Stimulated activated CD4-positive, alpha-beta T cell treated with anti-CD3 and anti-CD28 coated beads, Interleukin-15, amount 100 ng/mL, for 48 hours (primary cell): ENCODE results near the gene ADARB2.

Experiments
- DNase-seq, 2 donors: peaks; one replicate each; pipeline ENCODE4 v3.0.0-alpha.2; 2020; ENCODE audit warnings: low read depth in 2 of 2

Gene ADARB2

DNA sequence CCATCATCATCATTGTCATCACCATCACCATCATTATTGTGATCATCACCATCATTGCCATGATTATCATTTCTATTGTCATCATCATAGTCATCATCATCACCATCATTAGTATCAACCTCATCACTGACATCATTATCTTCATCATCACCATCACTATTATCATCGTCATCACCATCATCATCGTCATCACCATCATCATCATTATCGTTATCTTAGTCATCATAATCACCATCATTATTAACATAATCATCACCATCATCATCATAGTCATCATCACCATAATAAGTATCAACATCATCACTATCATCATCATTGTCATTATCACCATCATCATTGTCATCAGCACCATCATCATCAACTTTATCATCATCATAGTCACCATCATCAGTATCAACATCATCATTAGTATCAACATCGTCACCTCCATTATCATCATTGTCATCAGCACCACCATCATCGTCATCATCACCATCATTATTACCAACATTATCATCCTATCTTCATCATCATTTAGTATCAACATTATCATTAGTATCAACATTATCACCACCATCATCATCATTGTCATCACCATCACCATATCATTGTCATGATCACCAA is 241.3 kb downstream of the ADARB2 start:
- no peak for DNase-seq

DNA sequence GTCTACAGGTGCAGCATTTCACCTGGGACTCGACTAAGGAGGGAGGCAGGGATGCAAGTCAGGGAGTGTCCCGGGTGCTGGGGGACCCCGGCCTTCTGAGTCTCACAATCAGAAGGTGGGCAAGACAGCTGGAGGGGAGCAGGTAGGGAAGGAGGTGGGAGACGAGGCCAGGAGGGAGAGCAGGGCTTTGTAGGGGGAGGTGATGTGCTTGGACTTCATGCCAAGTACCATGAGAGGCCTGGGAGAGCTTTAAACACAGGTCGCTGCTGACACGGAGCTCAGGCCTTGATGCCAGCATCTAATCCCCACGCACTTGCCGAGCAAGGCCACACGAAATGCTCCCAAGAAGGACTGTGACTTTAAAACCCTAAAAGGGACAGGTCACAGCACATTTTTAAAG is 244.7 kb downstream of the ADARB2 start:
- no peak for DNase-seq

DNA sequence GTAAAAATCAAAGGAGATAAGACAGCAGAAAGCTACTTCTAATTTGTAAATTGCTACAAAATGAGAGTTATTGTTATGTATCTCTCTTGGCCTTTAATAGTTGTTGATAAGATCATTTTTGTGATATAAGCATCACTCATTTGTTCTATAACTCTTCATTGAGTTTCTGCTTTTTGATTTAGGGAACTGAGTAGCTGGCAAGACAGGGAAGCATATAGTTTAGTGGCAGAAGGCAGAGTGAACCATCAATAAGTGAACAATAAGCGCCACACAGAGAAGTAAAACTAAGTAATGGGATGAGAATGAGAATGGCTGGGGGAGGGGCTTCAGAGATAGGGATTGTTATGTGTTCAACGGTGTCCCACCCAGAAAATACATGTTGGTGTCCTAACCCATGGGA is 245.4 kb downstream of the ADARB2 start:
- no peak for DNase-seq

GRCh38 chr10:1489801-1490200 is 247.5 kb downstream of the ADARB2 start:
- no peak for DNase-seq

GRCh38 chr10:1488970-1489548 is 248.3 kb downstream of the ADARB2 start:
- no peak for DNase-seq

- no peak for DNase-seq
These were observed 250.3 kb downstream of the ADARB2 start for GRCh38 chr10:1486841-1487687.

GRCh38 chr10:1485357-1485756 is 252.0 kb downstream of the ADARB2 start:
- no peak for DNase-seq

DNA sequence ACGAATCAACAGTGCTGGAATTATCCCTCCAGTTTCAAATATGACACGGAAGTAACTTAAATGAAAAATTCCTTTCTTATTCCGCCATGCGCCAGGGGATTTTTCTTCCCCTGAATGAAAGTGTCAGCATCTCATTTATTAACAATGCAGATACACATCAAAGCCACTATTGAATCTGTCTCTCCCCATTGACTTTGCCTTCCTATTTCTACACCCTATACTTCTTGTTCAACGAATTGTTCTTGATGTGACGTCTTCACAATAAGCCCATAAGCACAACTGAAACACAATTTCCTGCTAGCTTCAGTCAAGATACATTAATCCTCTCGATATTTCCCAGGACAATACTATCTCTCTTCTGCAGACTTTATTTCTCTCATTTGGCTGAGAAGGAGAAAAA is 253.5 kb downstream of the ADARB2 start:
- no peak for DNase-seq

GRCh38 chr10:1483246-1483645 is 254.1 kb downstream of the ADARB2 start:
- no peak for DNase-seq

- no peak for DNase-seq
These were observed 259.7 kb downstream of the ADARB2 start for GRCh38 chr10:1477578-1477977.

DNA sequence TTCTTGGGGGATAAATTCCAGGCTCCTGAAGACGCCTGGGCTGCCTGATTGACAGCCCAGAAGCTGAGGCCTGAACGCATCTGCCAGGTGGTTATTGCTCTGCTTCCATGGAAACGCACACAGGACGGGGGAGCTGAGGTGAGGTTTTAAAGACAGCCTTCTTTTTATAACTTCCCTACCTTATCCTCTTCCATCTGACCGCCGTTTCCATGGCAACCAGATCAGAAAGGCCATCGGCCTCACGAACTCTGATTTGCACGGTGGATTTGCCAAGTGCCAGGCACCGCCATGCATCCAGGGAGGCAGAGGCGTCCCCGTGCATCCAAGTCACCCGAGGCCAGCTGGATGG is 260.9 kb downstream of the ADARB2 start:
- DNase-seq, result no peak

DNA sequence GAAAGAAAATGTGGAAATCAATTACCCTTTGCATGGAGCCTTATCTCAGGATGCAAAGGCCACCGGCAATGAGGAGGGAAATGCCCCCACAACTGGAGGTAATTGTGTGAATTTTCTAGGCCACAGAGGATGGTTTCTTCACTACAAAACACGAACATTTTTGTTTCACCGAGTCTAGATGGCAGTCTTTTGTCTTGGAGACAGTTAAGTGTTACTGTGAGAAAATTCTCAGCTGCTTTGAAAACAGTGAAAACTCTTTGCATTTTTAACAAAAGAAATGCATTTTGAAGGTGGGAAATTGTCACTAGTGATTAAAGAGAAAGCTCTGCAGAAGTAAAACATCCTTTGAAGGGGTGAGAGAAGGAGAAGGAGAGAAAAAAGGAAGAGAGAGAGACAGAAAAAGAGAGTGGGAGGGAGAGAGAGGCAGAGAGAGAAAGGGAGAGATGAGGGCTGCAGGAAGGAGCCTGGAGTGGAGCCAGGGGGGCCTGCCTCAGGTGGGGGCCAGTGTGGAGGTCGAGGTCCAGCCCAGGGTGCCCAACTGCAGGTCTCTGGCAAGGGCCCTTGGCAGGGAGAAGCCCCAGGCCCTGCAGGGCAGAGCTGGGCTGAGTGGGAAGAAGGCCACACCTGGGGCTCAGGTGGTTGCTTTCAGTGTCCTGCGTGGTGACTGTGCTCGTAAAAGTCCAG is 261.4 kb downstream of the ADARB2 start:
- no peak for DNase-seq

DNA sequence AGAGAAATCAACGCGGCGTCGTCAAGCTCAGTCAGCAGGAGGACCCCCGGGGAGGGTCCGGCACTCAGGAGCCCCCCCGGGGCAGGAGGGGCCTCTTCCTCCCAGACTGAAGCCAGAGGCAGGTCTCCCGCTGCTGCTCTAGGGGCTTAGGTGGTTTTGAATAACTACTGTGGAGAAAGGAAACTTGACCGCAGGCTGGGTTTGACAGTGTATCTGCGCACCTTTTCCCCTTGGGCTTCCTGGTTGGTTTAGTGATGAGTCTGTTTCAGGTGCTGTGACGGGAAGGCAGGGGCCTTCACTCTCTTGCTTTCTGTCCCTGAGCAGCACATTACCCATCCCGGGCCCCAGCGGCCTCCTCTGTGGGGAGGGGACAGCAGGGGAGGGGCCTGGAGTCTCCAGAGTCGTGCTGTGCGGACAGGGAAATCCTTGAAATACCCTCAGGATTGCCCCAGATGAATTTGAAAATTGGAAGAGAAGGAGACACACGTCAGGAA is 262.2 kb downstream of the ADARB2 start:
- no peak for DNase-seq

GRCh38 chr10:1474376-1475097 is 262.8 kb downstream of the ADARB2 start:
- DNase-seq, result no peak

DNA sequence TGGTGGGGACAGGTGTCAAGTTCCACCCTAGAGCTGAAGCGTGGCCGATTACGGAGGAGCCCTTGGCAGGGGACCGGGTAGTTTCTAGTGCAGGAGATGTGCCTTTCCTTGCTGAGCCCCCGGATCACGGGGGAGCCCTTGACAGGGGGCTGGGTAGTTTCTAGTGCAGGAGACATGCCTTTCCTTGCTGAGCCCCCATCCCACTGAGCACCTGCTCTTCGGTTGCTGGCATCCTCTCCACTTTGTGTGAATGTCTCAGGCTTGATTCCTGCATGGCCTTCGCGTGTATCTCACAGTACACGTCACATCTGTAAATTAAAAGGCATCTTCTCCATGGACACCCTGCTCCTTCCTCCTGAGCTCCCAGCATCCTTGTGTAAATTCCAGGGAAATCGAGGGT is 263.5 kb downstream of the ADARB2 start:
- no peak for DNase-seq

DNA sequence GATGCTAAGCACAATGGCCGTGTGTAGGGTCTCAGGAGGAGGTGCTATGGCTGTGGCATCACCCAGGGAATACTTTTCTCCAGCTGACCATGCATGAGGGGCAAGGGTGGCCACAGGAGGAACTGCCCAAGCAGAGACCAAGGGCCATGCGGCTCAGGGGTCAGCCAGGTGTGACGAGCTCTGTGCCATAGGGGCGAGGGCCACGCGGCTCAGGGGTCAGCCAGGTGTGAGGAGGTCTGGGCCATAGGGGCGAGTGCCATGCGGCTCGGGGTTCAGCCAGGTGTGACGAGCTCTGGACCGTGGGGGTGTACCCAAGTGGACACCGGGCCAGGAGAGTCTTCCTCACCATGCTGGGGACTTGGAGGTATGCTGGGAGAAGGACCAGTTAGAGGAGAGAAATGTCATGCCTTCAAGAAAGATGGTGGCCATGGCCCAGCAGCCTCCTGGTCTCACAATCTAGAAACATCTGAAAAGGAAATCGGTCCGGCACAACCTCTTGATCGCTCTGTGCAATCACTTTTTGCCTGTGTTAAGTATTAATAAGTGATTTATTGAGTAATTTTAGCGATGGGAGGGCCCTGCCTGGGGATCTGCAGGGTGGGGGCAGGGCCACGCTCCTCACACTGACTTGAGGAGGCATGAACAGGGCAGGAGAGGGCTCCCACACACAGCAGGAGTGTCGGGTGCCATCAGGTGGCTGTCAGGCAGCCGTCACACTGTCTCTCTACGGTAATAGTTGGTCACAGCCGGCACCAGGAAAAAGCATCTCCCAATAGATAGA is 265.0 kb downstream of the ADARB2 start:
- DNase-seq, result no peak

- DNase-seq, result no peak
These were observed 268.5 kb downstream of the ADARB2 start for GRCh38 chr10:1468811-1469210.

DNA sequence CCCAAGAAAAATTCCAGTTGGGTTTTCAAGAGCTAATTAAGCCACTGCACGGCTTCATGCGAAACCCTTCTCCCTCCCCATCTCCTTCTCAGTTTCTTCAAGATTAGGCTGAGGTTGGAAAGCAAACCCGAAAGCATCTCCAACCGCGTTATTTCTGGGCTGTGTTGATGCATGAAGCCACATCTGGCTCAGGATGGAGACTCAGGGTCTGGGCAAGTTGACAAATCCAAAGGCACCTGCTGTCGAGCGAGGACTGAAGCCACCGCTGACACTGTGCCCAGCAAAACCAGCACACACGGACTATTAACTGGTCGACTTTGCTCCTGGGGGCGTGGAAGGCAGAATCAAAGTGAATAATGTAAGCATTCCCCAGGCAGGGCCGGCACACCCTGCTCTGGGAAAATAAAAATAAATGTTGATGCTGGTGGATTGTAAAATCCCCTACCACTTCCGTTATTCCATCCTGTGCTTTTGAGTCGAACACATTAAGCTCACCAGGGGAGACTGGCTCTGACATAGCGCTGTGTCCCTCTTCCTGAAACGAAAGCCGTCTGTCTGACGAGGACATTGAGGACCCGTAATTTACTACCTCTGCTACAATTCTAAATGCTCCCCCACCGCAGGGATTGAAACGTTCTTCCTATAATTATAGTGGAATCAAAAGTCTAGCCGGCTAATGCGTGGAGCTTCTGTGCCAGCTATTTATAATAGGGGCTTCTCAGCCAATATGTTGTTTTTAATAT is 269.8 kb downstream of the ADARB2 start:
- DNase-seq, result no peak

DNA sequence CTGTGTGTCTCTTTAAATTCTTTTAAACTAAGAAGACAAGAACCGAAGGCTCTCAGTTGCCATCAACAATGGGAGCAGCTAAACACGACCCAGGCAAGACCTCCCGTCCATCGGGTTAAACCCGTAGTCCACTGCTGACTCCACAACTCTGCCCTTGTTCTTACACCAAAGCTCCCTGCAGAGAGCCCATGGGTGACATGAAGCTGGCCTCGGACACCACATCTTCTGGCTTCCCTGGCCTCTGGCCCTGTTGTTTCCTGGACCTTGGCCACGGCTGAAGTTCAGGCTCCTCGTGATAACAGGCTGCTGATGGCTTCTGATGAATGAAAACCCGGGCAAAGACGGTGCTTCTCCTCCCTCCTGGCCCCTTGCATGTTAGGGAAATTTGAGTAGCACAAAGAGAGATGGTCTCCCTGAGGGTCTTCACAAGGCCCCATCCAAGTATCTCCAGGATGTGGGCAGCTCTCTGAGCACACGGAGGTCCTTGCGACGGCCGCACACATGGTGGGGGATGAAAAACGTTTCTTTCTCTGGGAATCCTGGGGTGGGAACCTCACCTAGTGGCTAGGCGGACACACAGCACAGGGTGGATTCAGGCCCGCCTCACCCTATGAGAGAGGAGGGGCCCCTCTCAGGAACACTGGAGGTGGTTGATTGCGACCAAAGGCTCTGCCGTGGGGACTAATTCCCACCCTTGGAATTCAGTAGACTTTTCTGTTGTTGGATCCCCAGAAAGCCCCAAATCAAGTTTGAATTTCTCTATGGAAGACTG is 271.1 kb downstream of the ADARB2 start:
- DNase-seq, result no peak
